A673 (cell line): ENCODE results near the gene GAB4. TPM values are rescaled to one million over a fixed set of nuclear protein-coding genes. Genes with fewer than 3 reads are reported as not detected.
"Not testable (repeated sequence)": the region's sequence is repeated elsewhere in the genome, so short reads cannot be mapped to it uniquely, and the experiment has no call there.

ENCODE experiments used
- BruUV-seq: library from RNA; stranded (reverse); fragments of 400-500 nt; replicated peaks from 2 replicates; lab custom pipeline; 2021; lab: Mats Ljungman, UMichigan
- CTCF ChIA-PET: fragments of 300-600 bp; sonication (Branson Sonifier 250); formaldehyde crosslinking; loops from one replicate; lab custom pipeline; 2022; ENCODE audit warnings: antibody characterized with exemption; lab: Charles Lee
- POLR2A ChIA-PET: fragments of 300-600 bp; sonication (Branson Sonifier 250); formaldehyde crosslinking; loops from one replicate; lab custom pipeline; 2022; ENCODE audit warnings: antibody characterized with exemption; ENCODE audit not compliant: low non-redundant PET; lab: Charles Lee
- DNase-seq: peaks from one replicate; pipeline ENCODE4 v3.0.0-alpha.2; 2015; ENCODE audit warnings: low spot score
- H3K27ac ChIP-seq: fragments of 200-600 bp; sonication (generic); 2 replicates; pipeline ENCODE4 v1.5.1; 2016; ENCODE audit warnings: mixed run types, low read depth, mild to moderate bottlenecking, mixed read lengths, antibody characterized with exemption, low read length; ENCODE audit not compliant: poor library complexity, severe bottlenecking
- H3K27me3 ChIP-seq: fragments of 200-600 bp; sonication (generic); replicated peaks from 2 replicates; pipeline ENCODE4 v1.6.1; 2017; ENCODE audit warnings: mixed run types, low read depth, mild to moderate bottlenecking, mixed read lengths, antibody characterized with exemption, low read length; ENCODE audit not compliant: insufficient read depth, poor library complexity
- H3K36me3 ChIP-seq: fragments of 200-600 bp; sonication (generic); 2 replicates; pipeline ENCODE4 v1.6.1; 2016; ENCODE audit warnings: mixed run types, mild to moderate bottlenecking, mixed read lengths, antibody characterized with exemption, low read length; ENCODE audit not compliant: insufficient read depth, poor library complexity, severe bottlenecking
- H3K4me1 ChIP-seq: fragments of 200-600 bp; sonication (generic); 2 replicates; pipeline ENCODE4 v1.6.1; 2017; ENCODE audit warnings: mixed run types, mild to moderate bottlenecking, mixed read lengths, antibody characterized with exemption, low read length; ENCODE audit not compliant: insufficient read depth, poor library complexity, severe bottlenecking
- H3K4me3 ChIP-seq: fragments of 200-600 bp; sonication (generic); 2 replicates; pipeline ENCODE4 v1.5.1; 2016; ENCODE audit warnings: low read depth, mixed run types, mild to moderate bottlenecking, mixed read lengths, low read length; ENCODE audit not compliant: poor library complexity, severe bottlenecking
- H3K9me3 ChIP-seq: fragments of 200-600 bp; sonication (generic); 2 replicates; pipeline ENCODE4 v1.6.1; 2016; ENCODE audit warnings: mixed run types, low read depth, mild to moderate bottlenecking, mixed read lengths, antibody characterized with exemption, low read length; ENCODE audit not compliant: poor library complexity, severe bottlenecking
- EZH2 ChIP-seq: fragments of 200-600 bp; sonication (generic); IDR thresholded peaks from 2 replicates; pipeline ENCODE4 v1.6.1; 2017; ENCODE audit warnings: borderline replicate concordance, low read depth, mild to moderate bottlenecking, mixed read lengths, antibody characterized with exemption, low read length; ENCODE audit not compliant: poor library complexity, severe bottlenecking
- intact Hi-C: fragments of 100-400 bp; cut with micrococcal nuclease; formaldehyde crosslinking; loops from one replicate; pipeline ENCODE4 v1.10.0; 2022; ENCODE audit not compliant: unreplicated experiment
- total RNA-seq: library from RNA; stranded (reverse); gene quantifications from 2 replicates; pipeline ENCODE4 v1.2.3, GENCODE V29; 2021
- TF ChIP-seq, protein P1 (sequence below): fragments of 300-800, 200-600 bp; sonication (generic); conservative IDR thresholded peaks from 2 replicates; pipeline ENCODE4 v1.5.1; 2017; ENCODE audit warnings: low read depth, mild to moderate bottlenecking, antibody characterized with exemption, low read length, moderate library complexity, mixed read lengths

GAB4 gene
- total RNA-seq, 1 experiment from 2014 or later = not detected

DNA sequence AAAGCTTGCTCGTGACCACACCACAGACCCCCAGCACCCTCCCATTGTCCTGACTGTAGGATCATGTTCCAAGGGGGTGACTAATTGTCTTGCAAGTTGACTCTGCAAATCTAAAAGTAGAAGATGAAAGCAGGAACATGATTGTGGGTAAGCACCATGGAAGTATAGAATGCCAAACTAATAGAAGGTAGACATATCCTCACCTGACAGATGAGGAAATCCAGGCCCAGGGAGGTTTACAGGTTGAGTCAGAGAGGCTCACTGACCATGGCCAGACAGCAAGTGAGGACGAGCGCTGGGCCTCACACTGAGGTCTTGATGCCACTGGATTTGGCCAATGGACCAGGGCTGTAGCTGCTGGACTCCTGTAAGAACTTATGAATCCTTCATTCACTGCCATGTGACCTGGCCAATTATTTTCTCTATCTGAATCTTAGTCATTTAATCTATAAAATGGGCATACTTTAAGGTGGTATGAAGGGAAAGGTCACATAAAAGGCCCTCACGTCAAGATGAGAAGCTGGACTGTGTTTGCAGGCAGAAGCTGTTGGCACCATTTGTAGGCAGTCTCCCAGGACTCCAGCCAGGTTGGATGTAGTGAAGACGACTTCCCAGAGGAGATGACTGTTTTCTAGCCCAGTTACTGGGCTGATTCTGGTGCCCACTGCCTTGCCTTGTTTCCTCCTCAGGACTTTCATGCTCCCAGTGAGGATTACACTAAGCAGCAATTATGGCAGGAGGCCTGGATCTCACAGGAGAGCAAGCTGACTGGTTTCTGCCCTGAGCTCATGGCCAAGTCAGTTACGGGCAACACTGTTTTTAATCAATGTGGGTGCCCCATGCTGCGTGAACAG is 54.6 kb downstream of the GAB4 start:
- Histone ChIP-seq H3K9me3 (no peaks in the 10 kb centered on the region), H3K4me1 (no peaks in the 10 kb centered on the region), H3K36me3 (no peaks in the 10 kb centered on the region), H3K27ac (no peak overlapping the region), H3K27me3 (no peaks in the 10 kb centered on the region), H3K4me3 (no peak overlapping the region)
- DNase-seq = no peak
- BruUV-seq = no TSS peak
- CTCF ChIA-PET = no interaction called here
- intact Hi-C loops = no loop called here
- POLR2A ChIA-PET = interaction anchor here (0.7 kb wide), 1 partner anchor 301 kb away, joined by 3 read pairs; no protein-coding TSS in a partner anchor
- TF ChIP-seq EZH2 = no peak
- TF ChIP-seq, protein P1, sequence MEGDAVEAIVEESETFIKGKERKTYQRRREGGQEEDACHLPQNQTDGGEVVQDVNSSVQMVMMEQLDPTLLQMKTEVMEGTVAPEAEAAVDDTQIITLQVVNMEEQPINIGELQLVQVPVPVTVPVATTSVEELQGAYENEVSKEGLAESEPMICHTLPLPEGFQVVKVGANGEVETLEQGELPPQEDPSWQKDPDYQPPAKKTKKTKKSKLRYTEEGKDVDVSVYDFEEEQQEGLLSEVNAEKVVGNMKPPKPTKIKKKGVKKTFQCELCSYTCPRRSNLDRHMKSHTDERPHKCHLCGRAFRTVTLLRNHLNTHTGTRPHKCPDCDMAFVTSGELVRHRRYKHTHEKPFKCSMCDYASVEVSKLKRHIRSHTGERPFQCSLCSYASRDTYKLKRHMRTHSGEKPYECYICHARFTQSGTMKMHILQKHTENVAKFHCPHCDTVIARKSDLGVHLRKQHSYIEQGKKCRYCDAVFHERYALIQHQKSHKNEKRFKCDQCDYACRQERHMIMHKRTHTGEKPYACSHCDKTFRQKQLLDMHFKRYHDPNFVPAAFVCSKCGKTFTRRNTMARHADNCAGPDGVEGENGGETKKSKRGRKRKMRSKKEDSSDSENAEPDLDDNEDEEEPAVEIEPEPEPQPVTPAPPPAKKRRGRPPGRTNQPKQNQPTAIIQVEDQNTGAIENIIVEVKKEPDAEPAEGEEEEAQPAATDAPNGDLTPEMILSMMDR = no peak

DNA sequence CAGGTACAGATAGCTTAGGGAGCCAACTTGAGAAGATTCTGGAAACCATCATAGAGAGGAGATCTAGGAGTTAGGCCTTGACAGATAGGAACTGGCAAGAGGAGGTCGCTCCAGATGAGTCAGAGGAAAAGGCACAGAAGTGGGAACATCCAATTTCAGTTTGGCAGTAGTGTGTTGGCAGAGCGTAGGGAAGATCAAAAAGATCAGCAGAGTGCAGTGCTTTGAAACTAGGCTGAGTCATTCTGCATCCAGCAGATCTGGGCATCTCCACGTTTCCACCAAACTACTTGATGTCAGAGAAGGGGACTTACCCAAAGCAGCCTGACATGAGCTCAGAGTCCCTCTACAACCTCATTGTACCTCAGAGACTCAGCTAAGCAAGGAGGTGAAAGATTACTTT is 58.5 kb downstream of the GAB4 start:
- Histone ChIP-seq H3K4me3 (no peak overlapping the region), H3K27ac (no peak overlapping the region), H3K4me1 (no peaks in the 10 kb centered on the region), H3K27me3 (no peaks in the 10 kb centered on the region), H3K9me3 (no peaks in the 10 kb centered on the region), H3K36me3 (no peaks in the 10 kb centered on the region)
- TF ChIP-seq, protein P1 = no peak
- TF ChIP-seq EZH2 = no peak
- intact Hi-C loops = no loop called here
- BruUV-seq = no TSS peak
- CTCF ChIA-PET = no interaction called here
- POLR2A ChIA-PET = no interaction called here
- DNase-seq = no peak

DNA sequence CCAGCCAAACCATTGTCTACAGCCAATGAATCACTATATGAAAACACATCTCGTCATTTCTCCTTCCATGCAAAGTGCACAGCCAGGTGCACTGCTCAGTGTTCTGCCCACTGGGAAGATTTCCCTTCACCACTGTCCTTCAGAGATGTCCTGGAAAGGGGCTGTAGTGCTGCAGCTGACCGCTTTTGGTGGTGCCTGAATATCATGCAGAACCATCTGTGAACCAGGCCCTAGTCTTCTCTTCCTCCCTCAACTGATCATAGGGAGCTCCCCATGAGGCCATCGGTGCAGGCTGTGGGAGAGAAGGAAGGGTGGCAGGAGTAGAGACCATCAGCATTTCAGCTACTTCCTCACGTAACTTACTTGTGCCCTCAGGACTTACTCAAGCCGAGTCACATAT is 70.2 kb downstream of the GAB4 start:
- no peak overlapping the region for H3K4me3 ChIP-seq
- no peak for DNase-seq
- CTCF ChIA-PET = no interaction called here
- no peak overlapping the region for H3K27ac ChIP-seq
- TF ChIP-seq EZH2 = no peak
- TF ChIP-seq, protein P1 = no peak
- peaks cover 9% of the 10 kb centered on the region for H3K27me3 ChIP-seq
- no peaks in the 10 kb centered on the region for H3K9me3 ChIP-seq
- POLR2A ChIA-PET = no interaction called here
- intact Hi-C loops = no loop called here
- no peaks in the 10 kb centered on the region for H3K36me3 ChIP-seq
- H3K4me1 ChIP-seq = no peaks in the 10 kb centered on the region
- BruUV-seq = no TSS peak

DNA sequence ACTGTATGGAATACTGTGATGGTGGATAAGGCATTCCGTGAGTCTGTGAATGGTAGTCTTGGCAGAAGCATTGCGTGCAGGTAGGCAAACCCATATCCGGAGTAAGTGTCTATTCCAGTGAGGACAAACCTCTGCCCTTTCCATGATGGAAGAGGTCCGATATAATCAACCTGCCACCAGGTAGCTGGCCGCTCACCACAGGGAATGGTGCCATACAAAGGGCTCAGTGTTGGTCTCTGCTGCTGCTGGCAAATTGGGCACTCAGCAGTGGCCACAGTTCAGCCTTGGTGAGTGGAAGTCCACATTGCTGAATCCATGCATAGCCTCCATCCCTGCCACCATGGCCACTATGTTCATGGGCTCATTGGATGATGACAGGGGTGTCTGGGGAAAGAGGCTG is 70.8 kb downstream of the GAB4 start:
- H3K4me1 ChIP-seq, H3K27ac ChIP-seq, DNase-seq, H3K4me3 ChIP-seq, H3K36me3 ChIP-seq, H3K9me3 ChIP-seq, intact Hi-C loops, CTCF ChIA-PET, BruUV-seq, POLR2A ChIA-PET: not testable (repeated sequence)
- peaks cover 12% of the 10 kb centered on the region for H3K27me3 ChIP-seq
